ACC112 (cell line): ENCODE data around the gene SCIN.
"Not testable (repeated sequence)": the region's sequence is repeated elsewhere in the genome, so short reads cannot be mapped to it uniquely, and the experiment has no call there.

ENCODE experiments used
- H2AFZ ChIP-seq: fragments of 200-600 bp; sonication (generic); one replicate; pipeline ENCODE4 v1.6.0; 2017; ENCODE audit warnings: antibody characterized with exemption, low read length; ENCODE audit not compliant: unreplicated experiment
- H3K27ac ChIP-seq: fragments of 200-600 bp; sonication (generic); 2 replicates; pipeline ENCODE4 v1.5.1; 2014; ENCODE audit warnings: low read depth, mild to moderate bottlenecking, antibody characterized with exemption, low read length, moderate library complexity
- H3K27me3 ChIP-seq: fragments of 200-600 bp; sonication (generic); 2 replicates; pipeline ENCODE4 v1.6.1; 2014; ENCODE audit warnings: mild to moderate bottlenecking, antibody characterized with exemption, low read length, moderate library complexity, mixed read lengths; ENCODE audit not compliant: insufficient read depth
- H3K36me3 ChIP-seq: fragments of 200-600 bp; sonication (generic); 2 replicates; pipeline ENCODE4 v1.6.1; 2016; ENCODE audit warnings: mild to moderate bottlenecking, antibody characterized with exemption, low read length, moderate library complexity, mixed read lengths; ENCODE audit not compliant: insufficient read depth
- H3K4me1 ChIP-seq: fragments of 200-600 bp; sonication (generic); one replicate; pipeline ENCODE4 v1.6.1; 2016; ENCODE audit warnings: low read length, mixed read lengths; ENCODE audit not compliant: insufficient read depth, unreplicated experiment, control insufficient read depth
- H3K4me3 ChIP-seq: fragments of 200-600 bp; sonication (generic); 2 replicates; pipeline ENCODE4 v1.5.1; 2014; ENCODE audit warnings: mild to moderate bottlenecking, low read depth, low read length
- H3K79me2 ChIP-seq: fragments of 200-600 bp; sonication (generic); one replicate; pipeline ENCODE4 v1.6.0; 2016; ENCODE audit warnings: low read length; ENCODE audit not compliant: control insufficient read depth, unreplicated experiment, insufficient read depth

SCIN gene

DNA sequence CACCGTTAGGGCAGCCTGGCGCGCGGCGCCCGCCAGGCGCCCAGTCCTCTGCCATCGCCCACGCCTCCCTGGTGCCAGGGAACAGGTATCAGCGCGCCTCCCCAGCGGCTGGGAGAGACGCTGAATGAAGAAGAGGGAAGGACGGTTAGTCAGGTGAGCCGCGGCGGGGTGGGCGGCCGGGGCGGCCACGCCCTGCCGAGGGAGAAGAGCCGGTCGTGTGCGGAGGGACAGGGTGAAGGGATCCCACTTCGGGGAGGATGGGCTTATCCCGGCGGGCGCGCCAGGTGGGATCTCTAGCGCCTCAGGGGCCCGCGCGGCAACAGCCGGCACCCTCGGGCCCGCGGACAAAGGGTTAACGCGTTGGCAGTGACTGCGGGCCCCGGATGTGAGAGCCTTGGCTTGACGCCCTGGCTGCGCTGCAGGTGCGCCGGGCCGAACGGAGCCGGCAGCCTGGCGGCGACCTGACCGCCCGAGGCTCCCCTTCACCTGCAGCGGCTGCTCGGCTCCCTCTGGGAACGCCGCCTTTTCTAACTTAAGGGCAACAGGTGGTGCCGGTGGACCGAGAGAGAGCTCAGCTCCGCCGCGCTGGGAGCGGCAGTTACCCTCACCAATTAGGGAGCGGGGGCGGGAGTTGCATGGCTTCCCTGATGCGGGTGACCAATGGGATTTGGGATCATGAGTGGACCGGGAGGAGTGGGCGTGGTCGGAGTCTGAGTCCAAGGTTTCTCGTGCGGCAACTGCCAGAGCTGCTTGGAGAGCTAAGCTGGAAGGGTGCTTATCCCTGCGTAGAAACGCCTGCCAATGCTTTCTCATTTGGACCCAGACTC, 116.6 kb downstream of the SCIN start, which contains the start of gene ARL4A:
TSS of gene ARL4A (plus strand) at position 743 of the 827 bp plus-strand sequence. CDS start 622 bp downstream, outside the sequence.
- Histone ChIP-seq H3K27ac (peak within 1 kb of the TSS; percentile 75), H3K4me3 (peak within 1 kb of the TSS; percentile 82), H3K4me1 (peaks cover 15% of the 10 kb centered on the region), H3K79me2 (peaks cover 31% of the 10 kb centered on the region), H3K36me3 (no peaks in the 10 kb centered on the region), H3K27me3 (no peaks in the 10 kb centered on the region), H2AFZ (peak within 1 kb of the TSS; percentile 94)

DNA sequence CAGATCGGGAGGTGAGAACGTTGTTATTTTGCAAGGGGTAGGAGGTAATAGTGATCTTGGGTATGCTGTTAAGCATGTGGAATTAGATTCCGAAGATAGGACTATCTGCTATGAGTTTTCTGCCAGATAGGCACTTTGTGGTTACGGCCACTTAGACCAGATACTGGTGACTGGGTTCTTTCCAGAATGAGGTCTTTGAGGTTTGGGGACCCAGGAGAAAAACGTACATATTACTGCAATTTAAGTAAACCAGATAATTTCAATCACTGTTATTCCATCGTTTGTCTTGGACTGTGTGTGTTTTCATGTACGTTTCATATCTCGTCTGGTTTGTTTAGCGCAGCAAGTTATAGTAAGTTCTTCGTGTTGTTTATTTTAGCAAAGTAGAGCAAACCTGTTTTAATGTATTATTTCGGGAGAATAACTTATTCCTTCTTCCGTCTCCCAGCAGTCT, 117.2 kb downstream of the SCIN start:
- Histone ChIP-seq H3K27me3 (no peaks in the 10 kb centered on the region), H3K36me3 (no peaks in the 10 kb centered on the region), H3K27ac (peak overlapping the region; percentile 2; the same call in 1 of the 2 replicates), H3K4me3 (peak overlapping the region; percentile 82), H2AFZ (no peak overlapping the region), H3K4me1 (peaks cover 15% of the 10 kb centered on the region), H3K79me2 (peaks cover 31% of the 10 kb centered on the region)

DNA sequence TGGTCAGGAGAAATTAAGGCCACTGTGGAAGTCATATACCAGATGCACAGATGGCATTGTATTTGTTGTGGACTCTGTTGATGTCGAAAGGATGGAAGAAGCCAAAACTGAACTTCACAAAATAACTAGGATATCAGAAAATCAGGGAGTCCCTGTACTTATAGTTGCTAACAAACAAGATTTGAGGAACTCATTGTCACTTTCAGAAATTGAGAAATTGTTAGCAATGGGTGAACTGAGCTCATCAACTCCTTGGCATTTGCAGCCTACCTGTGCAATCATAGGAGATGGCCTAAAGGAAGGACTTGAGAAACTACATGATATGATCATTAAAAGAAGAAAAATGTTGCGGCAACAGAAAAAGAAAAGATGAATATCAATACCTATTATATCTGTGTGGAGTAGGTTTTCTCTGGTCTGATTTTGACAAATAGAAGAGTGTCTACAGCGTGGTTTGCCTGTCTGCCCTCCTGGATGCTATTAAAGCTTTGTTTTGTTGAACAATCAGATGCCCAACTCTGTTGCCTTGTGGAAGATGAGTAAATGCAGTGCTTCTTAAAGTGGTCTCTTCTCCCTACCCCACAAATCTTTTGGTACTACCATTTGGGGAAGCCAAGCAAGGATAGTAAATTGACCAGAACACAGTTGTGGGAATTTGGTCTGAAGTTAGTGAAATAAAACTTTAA, 118.1 kb downstream of the SCIN start:
- H3K27ac ChIP-seq: not testable (repeated sequence)
- Histone ChIP-seq H3K79me2 (peaks cover 31% of the 10 kb centered on the region), H3K4me3 (peak overlapping the region; percentile 82)

DNA sequence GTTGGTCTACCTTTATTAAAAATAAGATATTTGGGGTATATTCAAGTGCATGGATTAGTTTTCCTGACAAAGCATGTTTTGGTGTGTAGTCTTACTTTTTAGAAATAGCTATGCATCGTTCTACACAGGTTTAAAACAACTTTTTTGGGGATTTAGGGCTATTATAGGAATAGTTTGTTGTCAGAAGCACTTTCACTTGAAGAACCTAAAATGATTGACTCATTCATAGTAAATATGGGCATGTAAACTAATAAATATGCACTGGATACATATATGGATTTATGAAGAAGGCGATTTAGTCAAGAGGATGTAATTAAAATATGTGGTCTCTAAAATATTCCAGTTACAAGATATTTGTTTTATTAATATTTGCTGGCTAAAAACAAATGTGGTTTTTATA, 118.9 kb downstream of the SCIN start:
- Histone ChIP-seq H3K27me3 (no peaks in the 10 kb centered on the region), H3K4me1 (peaks cover 15% of the 10 kb centered on the region), H3K36me3 (no peaks in the 10 kb centered on the region), H3K27ac (no peak overlapping the region), H3K4me3 (peak overlapping the region; percentile 72), H3K79me2 (peaks cover 31% of the 10 kb centered on the region), H2AFZ (no peak overlapping the region)

More for the DNA sequence above, 118.1 kb downstream of the SCIN start:
- not testable (repeated sequence) for H3K27me3 ChIP-seq, H3K36me3 ChIP-seq, H2AFZ ChIP-seq
- peaks cover 15% of the 10 kb centered on the region for H3K4me1 ChIP-seq

DNA sequence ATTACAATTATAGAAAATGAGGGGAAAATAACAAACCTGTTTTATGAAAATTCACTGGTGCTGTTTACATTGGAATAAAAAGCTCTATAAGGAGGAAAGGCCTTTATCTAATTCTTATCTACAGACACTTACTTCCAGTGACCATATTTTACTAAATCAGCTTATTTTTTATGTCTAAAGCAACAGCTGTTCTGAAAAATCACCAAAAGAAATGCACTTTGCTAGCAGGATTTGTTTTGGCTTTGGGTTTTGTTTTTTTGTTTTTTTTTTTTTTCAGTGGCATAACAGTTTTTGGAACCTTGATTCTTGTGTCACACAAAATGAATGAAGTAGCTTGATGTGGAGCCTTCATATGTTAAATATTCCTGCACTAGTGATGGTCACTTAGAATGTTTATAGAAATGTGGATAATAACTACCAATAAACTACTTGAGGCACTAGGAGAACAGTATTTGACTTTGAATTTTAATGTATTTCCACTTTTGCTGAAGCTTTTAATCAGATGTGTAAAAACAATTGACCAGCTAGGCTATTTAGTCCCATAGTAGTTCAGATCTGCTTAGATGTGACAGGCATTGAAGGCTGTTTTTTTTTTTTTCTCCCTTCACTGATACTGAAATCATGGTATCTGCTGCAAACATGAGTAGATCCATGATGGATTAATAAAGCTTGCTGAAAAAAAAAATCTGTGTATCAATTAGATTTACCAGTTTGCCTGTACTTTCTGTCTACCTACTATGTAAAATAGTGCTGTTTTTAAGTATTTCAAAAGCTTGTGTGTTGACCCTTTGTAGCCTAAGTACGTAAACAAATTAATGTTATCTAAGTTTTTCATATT, 119.7 kb downstream of the SCIN start:
- H3K4me3 ChIP-seq: peak overlapping the region; percentile 72
- H3K27ac ChIP-seq: no peak overlapping the region
- H3K36me3 ChIP-seq: no peaks in the 10 kb centered on the region
- peaks cover 15% of the 10 kb centered on the region for H3K4me1 ChIP-seq
- no peaks in the 10 kb centered on the region for H3K27me3 ChIP-seq
- H3K79me2 ChIP-seq: peaks cover 31% of the 10 kb centered on the region
- H2AFZ ChIP-seq: no peak overlapping the region

DNA sequence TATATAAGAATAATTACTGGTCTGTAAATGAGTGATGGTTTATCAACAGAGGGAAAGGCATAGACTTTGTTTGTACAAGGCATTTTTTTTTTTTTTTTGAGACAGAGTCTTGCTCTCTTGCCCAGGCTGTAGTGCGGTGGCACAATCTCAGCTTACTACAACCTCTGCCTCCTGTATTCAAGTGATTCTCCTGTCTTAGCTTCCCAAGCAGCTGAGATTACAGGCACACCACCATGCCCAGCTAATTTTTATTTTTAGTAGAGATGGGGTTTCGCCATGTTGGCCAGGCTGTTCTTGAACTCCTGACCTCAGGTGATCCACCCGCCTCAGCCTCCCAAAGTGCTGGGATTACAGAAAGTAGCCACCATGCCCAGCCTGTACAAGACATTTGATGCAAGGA, 120.9 kb downstream of the SCIN start:
- H2AFZ ChIP-seq, H3K36me3 ChIP-seq, H3K4me3 ChIP-seq, H3K27ac ChIP-seq, H3K27me3 ChIP-seq: not testable (repeated sequence)
- peaks cover 31% of the 10 kb centered on the region for H3K79me2 ChIP-seq
- peaks cover 15% of the 10 kb centered on the region for H3K4me1 ChIP-seq

DNA sequence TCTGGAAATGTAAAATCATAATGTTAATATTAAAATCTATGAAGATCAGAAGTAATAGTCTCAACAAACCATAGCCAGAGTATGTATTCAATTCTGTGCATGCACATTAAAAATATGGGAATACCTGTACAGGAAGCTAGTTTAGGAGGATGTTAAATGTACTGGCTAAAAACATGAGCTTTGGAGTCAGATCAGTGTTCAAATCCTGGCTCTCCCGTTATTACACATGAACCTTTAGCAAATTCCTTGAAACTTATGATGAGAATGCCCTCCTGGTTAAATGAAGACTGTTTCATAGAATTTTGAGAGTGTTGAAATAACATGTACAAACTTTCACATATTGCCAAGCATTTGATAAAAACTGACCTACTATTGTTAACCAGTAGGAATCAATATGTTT, 121.5 kb downstream of the SCIN start:
- Histone ChIP-seq H3K79me2 (peaks cover 31% of the 10 kb centered on the region), H3K27me3 (no peaks in the 10 kb centered on the region), H3K4me1 (peaks cover 15% of the 10 kb centered on the region), H3K4me3 (no peak overlapping the region), H3K27ac (no peak overlapping the region), H3K36me3 (no peaks in the 10 kb centered on the region), H2AFZ (no peak overlapping the region)

DNA sequence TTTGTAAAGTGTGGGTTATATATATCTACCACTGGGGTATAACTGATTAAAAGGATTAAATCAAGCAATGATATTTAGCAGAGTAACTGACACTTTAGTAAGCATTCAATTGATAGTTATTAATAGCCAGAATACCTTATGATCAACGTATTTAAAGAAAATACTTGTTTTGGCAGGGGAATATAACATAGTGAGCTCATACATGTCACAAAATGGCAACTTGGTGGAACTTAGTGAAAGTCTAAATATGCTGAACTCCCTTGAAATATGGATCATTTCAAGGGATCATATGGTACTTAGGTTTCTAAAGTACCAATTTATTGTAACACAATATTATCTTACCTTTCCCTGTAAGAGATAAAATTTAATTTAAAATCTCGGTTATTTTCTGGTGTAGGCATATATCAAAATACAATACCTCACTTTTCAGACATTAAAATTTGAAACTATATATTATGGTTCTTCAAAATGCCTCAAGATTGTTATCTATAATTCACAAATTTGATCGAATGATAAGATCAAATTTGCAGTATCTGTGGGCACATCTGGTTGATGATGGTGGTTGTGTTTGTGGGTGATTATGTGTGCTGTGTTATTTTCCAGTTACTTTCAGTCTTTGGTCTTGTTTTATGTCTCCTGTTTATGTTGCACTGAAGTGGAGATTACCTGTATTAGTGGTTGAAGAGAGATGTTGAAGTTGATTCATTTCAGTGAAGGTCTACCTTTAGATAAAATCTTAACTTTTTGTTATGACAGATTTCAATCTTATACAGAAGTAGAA, 122.1 kb downstream of the SCIN start:
- Histone ChIP-seq H3K36me3 (no peaks in the 10 kb centered on the region), H3K27ac (no peak overlapping the region), H3K4me1 (peaks cover 15% of the 10 kb centered on the region), H2AFZ (no peak overlapping the region), H3K79me2 (peaks cover 29% of the 10 kb centered on the region), H3K27me3 (no peaks in the 10 kb centered on the region), H3K4me3 (no peak overlapping the region)

DNA sequence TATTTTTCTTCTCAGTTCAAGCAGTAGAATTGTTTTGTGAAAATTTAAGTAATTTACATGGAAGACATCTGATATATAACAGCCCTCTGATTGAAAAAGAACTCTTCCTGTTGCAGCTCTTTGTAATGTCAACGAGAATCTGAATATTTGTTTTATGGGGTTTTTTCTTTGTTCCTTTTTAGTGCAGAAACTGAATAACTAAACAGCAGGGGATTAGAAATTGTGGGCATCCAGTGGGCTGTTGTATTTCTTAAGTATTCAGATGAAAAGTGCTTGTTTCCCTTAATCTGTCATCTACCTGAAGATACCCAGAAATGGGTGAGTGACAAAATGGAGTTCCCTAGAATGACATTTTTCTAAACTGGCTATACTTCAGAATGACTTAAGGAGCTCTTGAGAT, 124.3 kb downstream of the SCIN start:
- Histone ChIP-seq H3K4me1 (peaks cover 10% of the 10 kb centered on the region), H3K27ac (no peak overlapping the region), H3K79me2 (peaks cover 10% of the 10 kb centered on the region), H3K4me3 (no peak overlapping the region), H2AFZ (no peak overlapping the region), H3K36me3 (no peaks in the 10 kb centered on the region), H3K27me3 (no peaks in the 10 kb centered on the region)

DNA sequence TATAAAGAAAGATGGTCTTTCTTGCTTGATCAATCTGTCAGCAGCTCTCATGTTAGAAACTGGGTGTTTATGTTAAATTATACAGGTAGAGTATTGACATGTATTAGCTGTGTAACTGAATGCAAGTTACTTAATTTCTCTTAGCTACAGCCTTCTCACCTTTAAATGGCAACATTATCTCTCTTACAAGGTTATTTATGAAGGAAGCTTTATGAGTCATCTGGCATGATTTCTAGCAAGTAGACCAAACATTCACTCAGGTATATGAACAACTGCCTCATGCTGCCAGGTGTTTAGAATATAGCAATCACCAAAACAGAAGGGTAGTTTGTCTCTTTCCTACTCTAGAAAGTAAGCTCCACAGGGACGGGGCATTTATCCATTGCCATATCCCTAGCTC, 125.4 kb downstream of the SCIN start:
- no peak overlapping the region for H2AFZ ChIP-seq
- no peak overlapping the region for H3K27ac ChIP-seq
- no peaks in the 10 kb centered on the region for H3K79me2 ChIP-seq
- H3K36me3 ChIP-seq: no peaks in the 10 kb centered on the region
- H3K4me3 ChIP-seq: no peak overlapping the region
- no peaks in the 10 kb centered on the region for H3K4me1 ChIP-seq
- no peaks in the 10 kb centered on the region for H3K27me3 ChIP-seq
